ENCODE measurements around the gene MMP7.

Gene MMP7

GRCh38 chr11:102530558-102530957 lies at the start of gene MMP7:
TSS of gene MMP7 (minus strand) at chr11:102530747. CDS start at chr11:102530700, 47 bp downstream.
- no peak for DNase-seq

GRCh38 chr11:102577723-102578122 lies 47.2 kb upstream of the MMP7 start:
- no peak for DNase-seq

- DNase-seq: no peak
Measured at GRCh38 chr11:102577182-102577581, 46.6 kb upstream of the MMP7 start.

GRCh38 chr11:102576350-102576749 lies 45.8 kb upstream of the MMP7 start:
- DNase-seq: no peak

- no peak for DNase-seq
Measured at GRCh38 chr11:102575012-102575411, 44.5 kb upstream of the MMP7 start.

GRCh38 chr11:102573851-102574250 lies 43.3 kb upstream of the MMP7 start:
- DNase-seq: no peak

- DNase-seq: no peak
Measured at GRCh38 chr11:102572554-102573220, 42.1 kb upstream of the MMP7 start.

- no peak for DNase-seq
Measured at GRCh38 chr11:102568851-102569250, 38.3 kb upstream of the MMP7 start.

GRCh38 chr11:102566112-102566511 lies 35.6 kb upstream of the MMP7 start:
- no peak for DNase-seq

- DNase-seq: no peak
Measured at GRCh38 chr11:102564110-102564509, 33.6 kb upstream of the MMP7 start.

GRCh38 chr11:102561636-102562035 lies 31.1 kb upstream of the MMP7 start:
- DNase-seq: no peak

- no peak for DNase-seq
Measured at GRCh38 chr11:102560555-102561011, 30.0 kb upstream of the MMP7 start.

GRCh38 chr11:102559839-102560238 lies 29.3 kb upstream of the MMP7 start:
- no peak for DNase-seq

GRCh38 chr11:102555091-102555490 lies 24.5 kb upstream of the MMP7 start:
- no peak for DNase-seq

GRCh38 chr11:102553835-102554282 lies 23.3 kb upstream of the MMP7 start:
- no peak for DNase-seq

GRCh38 chr11:102552447-102553194 lies 22.1 kb upstream of the MMP7 start:
- DNase-seq: no peak

GRCh38 chr11:102552020-102552419 lies 21.5 kb upstream of the MMP7 start:
- DNase-seq: no peak

- DNase-seq: no peak
Measured at GRCh38 chr11:102551169-102551781, 20.7 kb upstream of the MMP7 start.

- DNase-seq: no peak
Measured at GRCh38 chr11:102546923-102547471, 16.4 kb upstream of the MMP7 start.

GRCh38 chr11:102546427-102546826 lies 15.9 kb upstream of the MMP7 start:
- DNase-seq: no peak

GRCh38 chr11:102545701-102546100 lies 15.2 kb upstream of the MMP7 start:
- DNase-seq: no peak

GRCh38 chr11:102544594-102544993 lies 14.0 kb upstream of the MMP7 start:
- DNase-seq: no peak

GRCh38 chr11:102539567-102539966 lies 9.0 kb upstream of the MMP7 start:
- no peak for DNase-seq

GRCh38 chr11:102538932-102539331 lies 8.4 kb upstream of the MMP7 start:
- no peak for DNase-seq
